Keratinocyte (primary cell): ENCODE data around the gene GBP3. TPM values are rescaled to one million over a fixed set of nuclear protein-coding genes. Genes with fewer than 3 reads are reported as not detected.
"Not testable (repeated sequence)": the region's sequence is repeated elsewhere in the genome, so short reads cannot be mapped to it uniquely, and the experiment has no call there.

Source experiments
- DNase-seq: peaks from one replicate; pipeline ENCODE4 v3.0.0-alpha.2; 2011; ENCODE audit warnings: low read depth, missing footprints, low spot score
- FAIRE-seq: peaks from 2 replicates; lab custom pipeline; 2011; peaks lifted over from hg19 to GRCh38; lab: Jason Lieb, UNC
- H2AFZ ChIP-seq: 2 replicates; pipeline ENCODE4 v1.6.0; 2012; ENCODE audit warnings: low read length, control low read depth, inconsistent platforms; ENCODE audit not compliant: control insufficient read depth
- H3K27ac ChIP-seq: 2 replicates; pipeline ENCODE4 v1.5.1; 2011; ENCODE audit warnings: low read length; ENCODE audit not compliant: control insufficient read depth, insufficient read depth
- H3K27me3 ChIP-seq: 3 replicates; pipeline ENCODE4 v1.6.0; 2011; ENCODE audit warnings: low read length; ENCODE audit not compliant: control insufficient read depth, insufficient read depth; ENCODE audit errors: extremely low read depth
- H3K36me3 ChIP-seq, 2 experiments: 2 replicates in 1 of 2; 3 replicates in 1 of 2; pipeline ENCODE4 v1.5.1; 2011; ENCODE audit warnings: low read length in 2 of 2, mild to moderate bottlenecking in 1 of 2; ENCODE audit not compliant: control insufficient read depth in 2 of 2, insufficient read depth in 2 of 2; ENCODE audit errors: extremely low read depth in 1 of 2
- H3K4me1 ChIP-seq: 3 replicates; pipeline ENCODE4 v1.5.1; 2011; ENCODE audit warnings: low read length; ENCODE audit not compliant: control insufficient read depth, insufficient read depth; ENCODE audit errors: extremely low read depth
- H3K4me2 ChIP-seq: 3 replicates; pipeline ENCODE4 v1.6.0; 2011; ENCODE audit warnings: low read depth, low read length; ENCODE audit not compliant: control insufficient read depth, insufficient read depth; ENCODE audit errors: extremely low read depth
- H3K4me3 ChIP-seq, 3 experiments: fragments of 200-600 bp in 1 of 3; sonication (generic) in 1 of 3; 2 replicates in 2 of 3; 3 replicates in 1 of 3; pipeline ENCODE4 v1.5.1; 2011 to 2016; ENCODE audit warnings: low read length in 3 of 3, mild to moderate bottlenecking in 3 of 3, control low read depth in 2 of 3, inconsistent platforms in 1 of 3, low read depth in 1 of 3, mixed read lengths in 1 of 3, mixed run types in 1 of 3, moderate library complexity in 1 of 3; ENCODE audit not compliant: control insufficient read depth in 2 of 3, insufficient read depth in 2 of 3; ENCODE audit errors: extremely low read depth in 1 of 3
- H3K79me2 ChIP-seq: 2 replicates; pipeline ENCODE4 v1.6.0; 2012; ENCODE audit warnings: low read length; ENCODE audit not compliant: control insufficient read depth, insufficient read depth
- H3K9ac ChIP-seq: 3 replicates; pipeline ENCODE4 v1.6.0; 2011; ENCODE audit warnings: low read length; ENCODE audit not compliant: control insufficient read depth, insufficient read depth; ENCODE audit errors: extremely low read depth
- H3K9me1 ChIP-seq: 3 replicates; pipeline ENCODE4 v1.6.0; 2011; ENCODE audit warnings: low read length; ENCODE audit not compliant: control insufficient read depth, insufficient read depth; ENCODE audit errors: extremely low read depth
- H3K9me3 ChIP-seq: 2 replicates; pipeline ENCODE4 v1.5.1; 2012; ENCODE audit warnings: low read depth, low read length; ENCODE audit not compliant: control insufficient read depth
- H4K20me1 ChIP-seq: 3 replicates; pipeline ENCODE4 v1.6.0; 2011; ENCODE audit warnings: low read length; ENCODE audit not compliant: control insufficient read depth, insufficient read depth; ENCODE audit errors: extremely low read depth
- CTCF ChIP-seq, 3 experiments: IDR thresholded peaks in 1 of 3; conservative IDR thresholded peaks in 1 of 3; optimal IDR thresholded peaks in 1 of 3; 2 replicates in 2 of 3; 3 replicates in 1 of 3; pipeline versions ENCODE3 to v1.5.1; 2011; ENCODE audit warnings: low read length in 3 of 3, mild to moderate bottlenecking in 3 of 3, moderate library complexity in 2 of 3, control low read depth in 1 of 3, inconsistent platforms in 1 of 3; ENCODE audit not compliant: insufficient read depth in 2 of 3; ENCODE audit errors: extremely low read depth in 1 of 3
- EZH2 ChIP-seq: IDR thresholded peaks from one replicate; pipeline ENCODE4 v1.6.1; 2012; ENCODE audit warnings: inconsistent platforms, mild to moderate bottlenecking, low read length, moderate library complexity
- dilution Hi-C: fragments of 300-500 bp; cut with MboI; formaldehyde crosslinking; loops from one replicate; pipeline ENCODE4 v1.7.0; 2020; ENCODE audit warnings: low sequenced_read_pairs; ENCODE audit not compliant: extremely low pct_ligation_motif_present
- polyA plus RNA-seq, 5 experiments: library from polyadenylated mRNA; depleted of rRNA in 3 of 5; stranded (reverse) in 3 of 5; stranded (forward) in 1 of 5; unstranded in 1 of 5; fragments of >200 nt; gene quantifications; 1 replicate in 1 of 5; 2 replicates in 3 of 5; 3 replicates in 1 of 5; pipeline versions ENCODE4 v1.2.1 to v1.2.3, GENCODE V29; 2011 to 2012; ENCODE audit warnings: missing spikeins in 2 of 5, low read depth in 1 of 5, low replicate concordance in 1 of 5

The GBP3 gene
- polyA plus RNA-seq, 1 donor (not counting 4 experiments of a cell fraction or from before 2014, with no cell fraction given) = 42.6 TPM

- Histone ChIP-seq H3K4me2 (no peak overlapping the region), H2AFZ (no peak overlapping the region), H3K79me2 (no peaks in the 10 kb centered on the region), H3K9me3 (no peaks in the 10 kb centered on the region), H3K36me3 (no peaks in the 10 kb centered on the region), H4K20me1 (no peaks in the 10 kb centered on the region), H3K4me1 (peaks cover 14% of the 10 kb centered on the region), H3K27me3 (no peaks in the 10 kb centered on the region), H3K4me3 (no peak overlapping the region), H3K27ac (no peak overlapping the region), H3K9ac (no peak overlapping the region), H3K9me1 (no peaks in the 10 kb centered on the region)
- dilution Hi-C loops = no loop called here
- TF ChIP-seq EZH2 (no peak), CTCF (optimal IDR thresholded peaks at IDR 0.05 in 1 of 3, IDR thresholded peaks at IDR 0.05 in 1 of 3, conservative IDR thresholded peaks at IDR 0.05 in 1 of 3; ENCODE audit: extremely low read depth in 1 of 3, insufficient read depth in 2 of 3, low read length in 3 of 3) (no peak)
- FAIRE-seq (no peak), DNase-seq (no peak)
Observed at GRCh38 chr1:89047734-89048133, 25.1 kb upstream of the GBP3 start.

- H3K9me1 ChIP-seq, H3K27ac ChIP-seq, H3K4me3 ChIP-seq, H3K9me3 ChIP-seq, H3K36me3 ChIP-seq, FAIRE-seq, H3K27me3 ChIP-seq, H2AFZ ChIP-seq, DNase-seq, H4K20me1 ChIP-seq, H3K79me2 ChIP-seq, H3K4me2 ChIP-seq, dilution Hi-C loops, H3K9ac ChIP-seq: not testable (repeated sequence)
- peaks cover 14% of the 10 kb centered on the region for H3K4me1 ChIP-seq
Observed at GRCh38 chr1:89046318-89047183, 23.9 kb upstream of the GBP3 start.
